ENCODE results near the gene FAM13C. TPM values are rescaled to one million over a fixed set of nuclear protein-coding genes. Genes with fewer than 3 reads are reported as not detected.

The FAM13C gene
- total and polyA plus RNA-seq, 2 experiments from 2014 or later, result 7.2 to 13.4 TPM

- no peak overlapping the region for H3K27ac ChIP-seq
- H3K4me3 ChIP-seq, result peak overlapping the region; percentile 46
- no peaks in the 10 kb centered on the region for H3K36me3 ChIP-seq
- peaks cover 21% of the 10 kb centered on the region for H3K27me3 ChIP-seq
- peaks cover 5% of the 10 kb centered on the region for H3K4me1 ChIP-seq (ENCODE audit: low read depth)
- peak; percentile 64 to 70 for DNase-seq (ENCODE audit: low read depth in 1 of 2, low spot score in 1 of 2)
- H3K9me3 ChIP-seq (ENCODE audit: low read depth), result no peaks in the 10 kb centered on the region
- TF ChIP-seq, protein P1, sequence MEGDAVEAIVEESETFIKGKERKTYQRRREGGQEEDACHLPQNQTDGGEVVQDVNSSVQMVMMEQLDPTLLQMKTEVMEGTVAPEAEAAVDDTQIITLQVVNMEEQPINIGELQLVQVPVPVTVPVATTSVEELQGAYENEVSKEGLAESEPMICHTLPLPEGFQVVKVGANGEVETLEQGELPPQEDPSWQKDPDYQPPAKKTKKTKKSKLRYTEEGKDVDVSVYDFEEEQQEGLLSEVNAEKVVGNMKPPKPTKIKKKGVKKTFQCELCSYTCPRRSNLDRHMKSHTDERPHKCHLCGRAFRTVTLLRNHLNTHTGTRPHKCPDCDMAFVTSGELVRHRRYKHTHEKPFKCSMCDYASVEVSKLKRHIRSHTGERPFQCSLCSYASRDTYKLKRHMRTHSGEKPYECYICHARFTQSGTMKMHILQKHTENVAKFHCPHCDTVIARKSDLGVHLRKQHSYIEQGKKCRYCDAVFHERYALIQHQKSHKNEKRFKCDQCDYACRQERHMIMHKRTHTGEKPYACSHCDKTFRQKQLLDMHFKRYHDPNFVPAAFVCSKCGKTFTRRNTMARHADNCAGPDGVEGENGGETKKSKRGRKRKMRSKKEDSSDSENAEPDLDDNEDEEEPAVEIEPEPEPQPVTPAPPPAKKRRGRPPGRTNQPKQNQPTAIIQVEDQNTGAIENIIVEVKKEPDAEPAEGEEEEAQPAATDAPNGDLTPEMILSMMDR (IDR thresholded peaks at IDR 0.05; ENCODE audit: low read depth, low read length), result no peak
These were observed 621 bp upstream of the FAM13C start for GRCh38 chr10:59362959-59363381.

- Histone ChIP-seq H3K27ac (peak overlapping the region; percentile 50), H3K4me3 (peak overlapping the region; percentile 46)
- DNase-seq (ENCODE audit: low read depth in 1 of 2, low spot score in 1 of 2), result peak in 1 of 2 donors; percentile 10
These were observed 646 bp downstream of the FAM13C start for GRCh38 chr10:59361663-59362143.

GRCh38 chr10:59360605-59361405, 1.5 kb downstream of the FAM13C start:
- TF ChIP-seq, protein P1 (IDR thresholded peaks at IDR 0.05; ENCODE audit: low read depth, low read length), result no peak
- no peak overlapping the region for H3K27ac ChIP-seq
- H3K9me3 ChIP-seq (ENCODE audit: low read depth), result no peaks in the 10 kb centered on the region
- peak in 1 of 2 donors; percentile 32 for DNase-seq (ENCODE audit: low read depth in 1 of 2, low spot score in 1 of 2)
- peak overlapping the region; percentile 46 for H3K4me3 ChIP-seq
- peaks cover 5% of the 10 kb centered on the region for H3K4me1 ChIP-seq (ENCODE audit: low read depth)
- peaks cover 21% of the 10 kb centered on the region for H3K27me3 ChIP-seq
- no peaks in the 10 kb centered on the region for H3K36me3 ChIP-seq

More at GRCh38 chr10:59361663-59362143, 646 bp downstream of the FAM13C start:
- TF ChIP-seq, protein P1 (IDR thresholded peaks at IDR 0.05; ENCODE audit: low read depth, low read length), result no peak
- Histone ChIP-seq H3K36me3 (no peaks in the 10 kb centered on the region), H3K27me3 (peaks cover 21% of the 10 kb centered on the region), H3K9me3 (ENCODE audit: low read depth) (no peaks in the 10 kb centered on the region), H3K4me1 (ENCODE audit: low read depth) (peaks cover 5% of the 10 kb centered on the region)

DNA sequence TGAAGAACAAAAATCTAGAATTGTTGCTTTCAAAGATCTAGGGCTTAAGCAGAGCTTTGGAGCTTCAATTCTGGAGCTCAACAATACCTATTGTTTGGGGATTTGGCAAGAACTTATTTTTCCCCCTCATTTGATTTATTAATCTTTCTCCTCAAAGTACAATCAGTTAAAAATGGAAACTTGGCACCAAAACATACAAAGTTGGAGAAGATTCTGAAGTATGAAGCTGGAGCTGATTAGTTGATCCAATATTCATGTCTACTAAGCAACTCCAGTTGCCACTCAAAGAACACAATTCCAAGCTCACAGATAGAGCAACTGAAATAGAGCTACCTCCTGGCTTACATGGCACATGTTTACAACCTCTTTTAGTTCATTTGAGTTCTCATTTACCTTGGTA, 3.8 kb downstream of the FAM13C start:
- H3K27me3 ChIP-seq, result peaks cover 3% of the 10 kb centered on the region

GRCh38 chr10:59354434-59354833, 7.9 kb downstream of the FAM13C start:
- H3K27me3 ChIP-seq, result no peaks in the 10 kb centered on the region
- H3K4me3 ChIP-seq, result no peak overlapping the region
- peaks cover 11% of the 10 kb centered on the region for H3K4me1 ChIP-seq (ENCODE audit: low read depth)
- no peaks in the 10 kb centered on the region for H3K9me3 ChIP-seq (ENCODE audit: low read depth)
- H3K27ac ChIP-seq, result no peak overlapping the region
- no peak for DNase-seq (ENCODE audit: low read depth in 1 of 2, low spot score in 1 of 2)
- no peaks in the 10 kb centered on the region for H3K36me3 ChIP-seq
- TF ChIP-seq, protein P1 (IDR thresholded peaks at IDR 0.05; ENCODE audit: low read depth, low read length), result no peak

More for the DNA sequence above, 3.8 kb downstream of the FAM13C start:
- Histone ChIP-seq H3K27ac (no peak overlapping the region), H3K9me3 (ENCODE audit: low read depth) (no peaks in the 10 kb centered on the region), H3K36me3 (no peaks in the 10 kb centered on the region), H3K4me1 (ENCODE audit: low read depth) (peaks cover 5% of the 10 kb centered on the region), H3K4me3 (no peak overlapping the region)
- TF ChIP-seq, protein P1 (IDR thresholded peaks at IDR 0.05; ENCODE audit: low read depth, low read length), result no peak
- DNase-seq (ENCODE audit: low read depth in 1 of 2, low spot score in 1 of 2), result no peak
